ENCODE results near the gene LRRC37A3. TPM values are rescaled to one million over a fixed set of nuclear protein-coding genes. Genes with fewer than 3 reads are reported as not detected.
A peak's percentile ranks its signal among the peaks of the same experiment; 100 is the strongest.
"Not testable (repeated sequence)": the region's sequence is repeated elsewhere in the genome, so short reads cannot be mapped to it uniquely, and the experiment has no call there.

Gene LRRC37A3
- total and polyA plus RNA-seq, 7 donors, result 0.38 to 5.1 (median 1.6) TPM

GRCh38 chr17:64920419-64921172 lies 1.3 kb upstream of the LRRC37A3 start:
- TF ChIP-seq CTCF (IDR thresholded peaks at IDR 0.05), result no peak
- Histone ChIP-seq H3K4me1 (no peaks in the 10 kb centered on the region), H3K9me3 (no peaks in the 10 kb centered on the region), H3K36me3 (ENCODE audit: insufficient read depth in 1 of 2, low read depth in 1 of 2) (no peaks in the 10 kb centered on the region), H3K27ac (no peak overlapping the region), H3K27me3 (ENCODE audit: insufficient read depth in 3 of 3, low read length in 2 of 3) (no peaks in the 10 kb centered on the region), H3K4me3 (no peak overlapping the region)
- peak in 1 of 2 donors; percentile 39 for DNase-seq
- no peak for ATAC-seq
- intact Hi-C loops (cut with DNase I), result loop anchor here in 1 of 2 donors (5.0 kb wide), 1 partner anchor 42 kb away; no protein-coding TSS in a partner anchor
- WGBS, 3 donors, result 93 to 95% (median 94%) methylated on average over 12 of the region's 12 CpGs

DNA sequence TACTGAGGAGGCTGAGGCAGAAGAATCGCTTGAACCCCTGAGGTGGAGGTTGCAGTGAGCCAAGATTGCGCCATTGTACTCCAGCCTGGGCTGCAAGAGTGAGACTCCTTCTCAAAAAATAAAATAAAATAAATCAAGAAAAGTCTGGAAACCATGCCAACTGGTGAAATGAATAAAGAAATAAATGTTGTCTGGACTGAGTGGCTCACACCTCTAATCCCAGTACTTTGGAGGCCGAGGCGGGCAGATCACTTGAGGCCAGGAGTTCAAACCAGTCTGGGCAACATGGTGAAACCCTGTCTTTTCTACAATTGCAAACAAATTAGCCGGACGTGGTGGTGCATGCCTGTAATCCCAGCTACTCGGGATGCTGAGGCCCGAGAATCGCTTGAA lies 744 bp upstream of the LRRC37A3 start:
- TF ChIP-seq CTCF (IDR thresholded peaks at IDR 0.05), result no peak
- Histone ChIP-seq H3K4me3 (peak overlapping the region; percentile 81), H3K9me3 (no peaks in the 10 kb centered on the region), H3K27ac (peak overlapping the region; percentile 96), H3K27me3 (ENCODE audit: insufficient read depth in 3 of 3, low read length in 2 of 3) (no peaks in the 10 kb centered on the region), H3K36me3 (ENCODE audit: insufficient read depth in 1 of 2, low read depth in 1 of 2) (no peaks in the 10 kb centered on the region), H3K4me1 (no peaks in the 10 kb centered on the region)
- ATAC-seq (peak; percentile 19 to 29 (median 20)), DNase-seq (peak; percentile 33 to 56)
- WGBS, 3 donors, result 76 to 80% (median 76%) methylated on average over 9 of the region's 9 CpGs
- intact Hi-C loops (cut with DNase I), result loop anchor here in 1 of 2 donors (5.0 kb wide), 1 partner anchor 42 kb away; no protein-coding TSS in a partner anchor

- H3K27ac ChIP-seq, result peak overlapping the region; percentile 96
- H3K36me3 ChIP-seq (ENCODE audit: insufficient read depth in 1 of 2, low read depth in 1 of 2); intact Hi-C loops (cut with DNase I); H3K27me3 ChIP-seq (ENCODE audit: insufficient read depth in 3 of 3, low read length in 2 of 3); H3K4me1 ChIP-seq; H3K9me3 ChIP-seq: not testable (repeated sequence)
- DNase-seq (peak; percentile 59 to 87), ATAC-seq (peak; percentile 48 to 71 (median 70))
- 0 to 1% (median 1%) methylated on average over 17 to 47 of the region's 47 CpGs for WGBS, 3 donors
- H3K4me3 ChIP-seq, result peak overlapping the region; percentile 81
Measured at GRCh38 chr17:64918842-64919288, 413 bp downstream of the LRRC37A3 start.

- WGBS, 3 donors, result 92 to 94% (median 93%) methylated on average over 12 to 13 of the region's 16 CpGs
- H3K27me3 ChIP-seq (ENCODE audit: insufficient read depth in 3 of 3, low read length in 2 of 3); H3K9me3 ChIP-seq; H3K27ac ChIP-seq; H3K36me3 ChIP-seq (ENCODE audit: insufficient read depth in 1 of 2, low read depth in 1 of 2); H3K4me3 ChIP-seq; H3K4me1 ChIP-seq; DNase-seq; ATAC-seq; intact Hi-C loops (cut with DNase I): not testable (repeated sequence)
Measured at GRCh38 chr17:64917540-64917939, 1.7 kb downstream of the LRRC37A3 start.

- H3K27ac ChIP-seq; intact Hi-C loops (cut with DNase I); H3K9me3 ChIP-seq; ATAC-seq; H3K4me3 ChIP-seq; H3K36me3 ChIP-seq (ENCODE audit: insufficient read depth in 1 of 2, low read depth in 1 of 2); H3K27me3 ChIP-seq (ENCODE audit: insufficient read depth in 3 of 3, low read length in 2 of 3); H3K4me1 ChIP-seq; DNase-seq: not testable (repeated sequence)
- 80 to 88% (median 80%) methylated on average over 1 of the region's 1 CpG for WGBS, 3 donors
Measured at GRCh38 chr17:64915244-64915643, 4.0 kb downstream of the LRRC37A3 start.

DNA sequence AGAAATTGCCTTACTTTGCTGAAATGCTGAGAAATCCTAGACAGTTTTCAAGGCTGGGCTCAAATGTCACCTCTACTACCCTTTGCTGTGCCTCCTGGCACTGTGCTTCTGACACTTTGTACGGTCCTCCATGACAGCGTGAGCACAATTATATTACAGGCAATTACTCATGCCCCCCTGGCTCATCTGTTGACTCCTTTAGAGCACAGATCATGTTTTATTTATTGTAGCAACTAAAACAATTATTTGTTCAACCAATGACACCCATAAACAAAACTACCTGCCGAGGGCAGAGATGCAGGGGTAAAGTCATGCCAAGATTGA lies 9.1 kb downstream of the LRRC37A3 start:
- intact Hi-C loops (cut with DNase I); H3K36me3 ChIP-seq (ENCODE audit: insufficient read depth in 1 of 2, low read depth in 1 of 2); H3K4me3 ChIP-seq; DNase-seq; H3K4me1 ChIP-seq; H3K27ac ChIP-seq; H3K27me3 ChIP-seq (ENCODE audit: insufficient read depth in 3 of 3, low read length in 2 of 3); H3K9me3 ChIP-seq: not testable (repeated sequence)
- ATAC-seq, result peak; percentile 27 to 89 (median 65)
- WGBS, 3 donors, result 46 to 63% (median 50%) methylated on average over 1 of the region's 3 CpGs

GRCh38 chr17:64909511-64910190 lies 9.6 kb downstream of the LRRC37A3 start:
- ATAC-seq, result peak in 3 of 4 donors; percentile 33 to 83 (median 75)
- H3K9me3 ChIP-seq; H3K27ac ChIP-seq; H3K4me1 ChIP-seq; H3K36me3 ChIP-seq (ENCODE audit: insufficient read depth in 1 of 2, low read depth in 1 of 2); DNase-seq; intact Hi-C loops (cut with DNase I); H3K4me3 ChIP-seq; H3K27me3 ChIP-seq (ENCODE audit: insufficient read depth in 3 of 3, low read length in 2 of 3): not testable (repeated sequence)
- WGBS, 3 donors, result 62 to 76% (median 70%) methylated on average over 6 of the region's 7 CpGs

GRCh38 chr17:64904069-64904468 lies 15.2 kb downstream of the LRRC37A3 start:
- peak in 2 of 4 donors; percentile 10 to 46 for ATAC-seq
- DNase-seq; H3K9me3 ChIP-seq; H3K27me3 ChIP-seq (ENCODE audit: insufficient read depth in 3 of 3, low read length in 2 of 3); H3K4me3 ChIP-seq; H3K4me1 ChIP-seq; intact Hi-C loops (cut with DNase I); H3K36me3 ChIP-seq (ENCODE audit: insufficient read depth in 1 of 2, low read depth in 1 of 2); H3K27ac ChIP-seq: not testable (repeated sequence)
- 97 to 98% (median 98%) methylated on average over 2 of the region's 5 CpGs for WGBS, 3 donors

GRCh38 chr17:64897136-64897535 lies 22.1 kb downstream of the LRRC37A3 start:
- WGBS, 3 donors, result 85 to 95% (median 86%) methylated on average over 13 to 15 of the region's 15 CpGs
- H3K27ac ChIP-seq; H3K4me1 ChIP-seq; H3K9me3 ChIP-seq; H3K27me3 ChIP-seq (ENCODE audit: insufficient read depth in 3 of 3, low read length in 2 of 3); H3K4me3 ChIP-seq; intact Hi-C loops (cut with DNase I); H3K36me3 ChIP-seq (ENCODE audit: insufficient read depth in 1 of 2, low read depth in 1 of 2): not testable (repeated sequence)
- ATAC-seq, result peak in 1 of 4 donors; percentile 50
- DNase-seq, result peak in 1 of 2 donors; percentile 69

All from psoas muscle (tissue), 8 donors.